ENCODE results near the gene CXCR6. TPM values are rescaled to one million over a fixed set of nuclear protein-coding genes. Genes with fewer than 3 reads are reported as not detected.

CXCR6 gene
- total and polyA plus RNA-seq, 9 donors, result 0.20 to 3.5 (median 0.55) TPM

GRCh38 chr3:45923755-45924154 lies 19.5 kb upstream of the CXCR6 start:
- DNase-seq, result no peak
- intact Hi-C loops (cut with DNase I), result no loop called here
- Histone ChIP-seq H3K9me3 (no peaks in the 10 kb centered on the region), H3K27ac (no peak overlapping the region), H3K4me3 (no peak overlapping the region), H3K36me3 (no peaks in the 10 kb centered on the region), H3K4me1 (ENCODE audit: insufficient read depth) (no peaks in the 10 kb centered on the region), H3K27me3 (no peaks in the 10 kb centered on the region)
- TF ChIP-seq EP300 (IDR thresholded peaks at IDR 0.05), result no peak
- TF ChIP-seq POLR2A (IDR thresholded peaks at IDR 0.05), result no peak
- no peak for TF ChIP-seq CTCF (IDR thresholded peaks at IDR 0.05)
- WGBS, 3 donors, result 60 to 72% (median 70%) methylated on average over 3 of the region's 3 CpGs

- Histone ChIP-seq H3K36me3 (no peaks in the 10 kb centered on the region), H3K27me3 (no peaks in the 10 kb centered on the region), H3K4me1 (ENCODE audit: insufficient read depth) (no peaks in the 10 kb centered on the region), H3K27ac (no peak overlapping the region), H3K4me3 (no peak overlapping the region), H3K9me3 (no peaks in the 10 kb centered on the region)
- no peak for TF ChIP-seq CTCF (IDR thresholded peaks at IDR 0.05)
- no peak for TF ChIP-seq POLR2A (IDR thresholded peaks at IDR 0.05)
- no peak for DNase-seq
- WGBS, 3 donors, result 82 to 88% (median 88%) methylated on average over 2 of the region's 2 CpGs
- intact Hi-C loops (cut with DNase I), result no loop called here
Measured at GRCh38 chr3:45927881-45928280, 15.4 kb upstream of the CXCR6 start.

GRCh38 chr3:45929042-45929679 lies 14.1 kb upstream of the CXCR6 start:
- no peak for TF ChIP-seq POLR2A (IDR thresholded peaks at IDR 0.05)
- no peak for TF ChIP-seq EP300 (IDR thresholded peaks at IDR 0.05)
- TF ChIP-seq CTCF (IDR thresholded peaks at IDR 0.05), result no peak
- Histone ChIP-seq H3K27me3 (no peaks in the 10 kb centered on the region), H3K36me3 (no peaks in the 10 kb centered on the region), H3K4me3 (no peak overlapping the region), H3K4me1 (ENCODE audit: insufficient read depth) (no peaks in the 10 kb centered on the region), H3K9me3 (no peaks in the 10 kb centered on the region), H3K27ac (no peak overlapping the region)
- no peak for DNase-seq
- 71 to 80% (median 76%) methylated on average over 9 of the region's 9 CpGs for WGBS, 3 donors
- intact Hi-C loops (cut with DNase I), result no loop called here

GRCh38 chr3:45931496-45931895 lies 11.8 kb upstream of the CXCR6 start:
- no peak for TF ChIP-seq EP300 (IDR thresholded peaks at IDR 0.05)
- no peak for TF ChIP-seq POLR2A (IDR thresholded peaks at IDR 0.05)
- TF ChIP-seq CTCF (IDR thresholded peaks at IDR 0.05), result no peak
- no peak overlapping the region for H3K27ac ChIP-seq
- H3K9me3 ChIP-seq, result no peaks in the 10 kb centered on the region
- H3K4me3 ChIP-seq, result no peak overlapping the region
- 61 to 74% (median 70%) methylated on average over 6 of the region's 6 CpGs for WGBS, 3 donors
- intact Hi-C loops (cut with DNase I), result no loop called here
- no peak for DNase-seq
- no peaks in the 10 kb centered on the region for H3K36me3 ChIP-seq
- no peaks in the 10 kb centered on the region for H3K4me1 ChIP-seq (ENCODE audit: insufficient read depth)
- H3K27me3 ChIP-seq, result no peaks in the 10 kb centered on the region
